Measurements from ENCODE around the gene B4GALNT2. TPM values are rescaled to one million over a fixed set of nuclear protein-coding genes. Genes with fewer than 3 reads are reported as not detected.

Gene B4GALNT2
- total and polyA plus RNA-seq, 2 of the 8 experiments (the other 6 are each of a cell fraction or from before 2014, with no cell fraction given), result not detected

DNA sequence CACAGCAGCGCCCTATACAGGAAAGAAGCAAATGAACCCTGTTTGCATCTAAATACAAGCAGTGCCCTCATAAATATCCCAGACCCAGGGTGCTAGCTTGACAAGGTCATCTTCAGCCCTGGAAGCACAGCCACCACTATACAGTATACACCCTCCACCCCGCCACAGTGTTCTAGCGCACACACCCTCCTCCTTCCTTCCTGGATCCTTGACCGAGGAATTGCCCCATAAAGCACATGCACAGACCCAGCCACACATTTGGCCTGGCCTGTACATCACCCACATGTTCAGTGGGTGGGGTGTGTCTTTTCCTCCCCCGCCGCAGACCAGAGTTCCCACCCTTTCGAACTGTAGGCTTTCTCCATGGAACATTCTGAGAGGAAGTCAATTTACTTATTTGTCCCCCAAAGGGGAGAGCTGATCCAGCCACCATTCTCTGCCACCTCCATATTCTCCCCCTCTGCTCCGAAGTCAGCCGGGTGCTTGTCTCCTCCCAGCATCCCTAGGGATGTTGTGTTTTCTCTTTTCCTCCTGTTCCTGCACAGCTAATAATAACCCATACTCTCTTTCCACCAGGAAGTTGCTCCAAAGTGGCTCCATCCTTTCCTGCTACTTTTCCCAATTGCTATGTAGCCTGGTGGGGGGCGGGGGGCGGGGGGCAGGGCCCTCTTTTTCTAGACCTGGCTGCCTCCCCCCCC lies 84.5 kb downstream of the B4GALNT2 start (continued):
- TF ChIP-seq SIN3A (conservative IDR thresholded peaks at IDR 0.05 in 1 of 2, IDR thresholded peaks at IDR 0.05 in 1 of 2; ENCODE audit: low read depth in 1 of 2, low read length in 2 of 2) (no peak), KDM1A (IDR thresholded peaks at IDR 0.05; ENCODE audit: borderline replicate concordance, low read length) (no peak), SP2 (IDR thresholded peaks at IDR 0.05; ENCODE audit: low read length) (no peak), HDAC6 (IDR thresholded peaks at IDR 0.05; ENCODE audit: low read depth, low read length) (no peak)
